Measurements from ENCODE around the gene ADNP2.

ADNP2 gene

GRCh38 chr18:80166725-80167124, 57.7 kb downstream of the ADNP2 start:
- Histone ChIP-seq H3K4me3 (replicated peaks; ENCODE audit: insufficient read depth, low read length) (no peak overlapping the region), H3K27me3 (ENCODE audit: insufficient read depth, poor library complexity, severe bottlenecking) (no peaks in the 10 kb centered on the region), H3K27ac (replicated peaks) (no peak overlapping the region)
- no peak for DNase-seq (ENCODE audit: low read depth in 1 of 2, low spot score in 1 of 2)
- TF ChIP-seq, protein P1, sequence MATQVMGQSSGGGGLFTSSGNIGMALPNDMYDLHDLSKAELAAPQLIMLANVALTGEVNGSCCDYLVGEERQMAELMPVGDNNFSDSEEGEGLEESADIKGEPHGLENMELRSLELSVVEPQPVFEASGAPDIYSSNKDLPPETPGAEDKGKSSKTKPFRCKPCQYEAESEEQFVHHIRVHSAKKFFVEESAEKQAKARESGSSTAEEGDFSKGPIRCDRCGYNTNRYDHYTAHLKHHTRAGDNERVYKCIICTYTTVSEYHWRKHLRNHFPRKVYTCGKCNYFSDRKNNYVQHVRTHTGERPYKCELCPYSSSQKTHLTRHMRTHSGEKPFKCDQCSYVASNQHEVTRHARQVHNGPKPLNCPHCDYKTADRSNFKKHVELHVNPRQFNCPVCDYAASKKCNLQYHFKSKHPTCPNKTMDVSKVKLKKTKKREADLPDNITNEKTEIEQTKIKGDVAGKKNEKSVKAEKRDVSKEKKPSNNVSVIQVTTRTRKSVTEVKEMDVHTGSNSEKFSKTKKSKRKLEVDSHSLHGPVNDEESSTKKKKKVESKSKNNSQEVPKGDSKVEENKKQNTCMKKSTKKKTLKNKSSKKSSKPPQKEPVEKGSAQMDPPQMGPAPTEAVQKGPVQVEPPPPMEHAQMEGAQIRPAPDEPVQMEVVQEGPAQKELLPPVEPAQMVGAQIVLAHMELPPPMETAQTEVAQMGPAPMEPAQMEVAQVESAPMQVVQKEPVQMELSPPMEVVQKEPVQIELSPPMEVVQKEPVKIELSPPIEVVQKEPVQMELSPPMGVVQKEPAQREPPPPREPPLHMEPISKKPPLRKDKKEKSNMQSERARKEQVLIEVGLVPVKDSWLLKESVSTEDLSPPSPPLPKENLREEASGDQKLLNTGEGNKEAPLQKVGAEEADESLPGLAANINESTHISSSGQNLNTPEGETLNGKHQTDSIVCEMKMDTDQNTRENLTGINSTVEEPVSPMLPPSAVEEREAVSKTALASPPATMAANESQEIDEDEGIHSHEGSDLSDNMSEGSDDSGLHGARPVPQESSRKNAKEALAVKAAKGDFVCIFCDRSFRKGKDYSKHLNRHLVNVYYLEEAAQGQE (IDR thresholded peaks at IDR 0.05; ENCODE audit: insufficient replicate concordance, low read depth): no peak
- no peak for TF ChIP-seq SPI1 (IDR thresholded peaks at IDR 0.05; ENCODE audit: borderline replicate concordance, low read depth)
- TF ChIP-seq GABPA (IDR thresholded peaks at IDR 0.05; ENCODE audit: low read depth): no peak
- no peak for TF ChIP-seq CTCF (IDR thresholded peaks at IDR 0.05; ENCODE audit: insufficient read depth, low read length)

GRCh38 chr18:80167331-80167730, 58.3 kb downstream of the ADNP2 start:
- Histone ChIP-seq H3K27ac (replicated peaks) (no peak overlapping the region), H3K27me3 (ENCODE audit: insufficient read depth, poor library complexity, severe bottlenecking) (peaks cover 3% of the 10 kb centered on the region), H3K4me3 (replicated peaks; ENCODE audit: insufficient read depth, low read length) (no peak overlapping the region)
- DNase-seq (ENCODE audit: low read depth in 1 of 2, low spot score in 1 of 2): no peak
- TF ChIP-seq GABPA (IDR thresholded peaks at IDR 0.05; ENCODE audit: low read depth): no peak
- TF ChIP-seq SPI1 (IDR thresholded peaks at IDR 0.05; ENCODE audit: borderline replicate concordance, low read depth): no peak
- TF ChIP-seq, protein P1 (IDR thresholded peaks at IDR 0.05; ENCODE audit: insufficient replicate concordance, low read depth): no peak
- TF ChIP-seq CTCF (IDR thresholded peaks at IDR 0.05; ENCODE audit: insufficient read depth, low read length): no peak
- TF ChIP-seq POLR2AphosphoS5 (IDR thresholded peaks at IDR 0.05; ENCODE audit: low read depth): no peak

GRCh38 chr18:80167931-80168330, 58.9 kb downstream of the ADNP2 start:
- TF ChIP-seq POLR2AphosphoS5 (IDR thresholded peaks at IDR 0.05; ENCODE audit: low read depth) (no peak), GABPA (IDR thresholded peaks at IDR 0.05; ENCODE audit: low read depth) (no peak), SPI1 (IDR thresholded peaks at IDR 0.05; ENCODE audit: borderline replicate concordance, low read depth) (no peak), CTCF (IDR thresholded peaks at IDR 0.05; ENCODE audit: insufficient read depth, low read length) (no peak)
- TF ChIP-seq, protein P1 (IDR thresholded peaks at IDR 0.05; ENCODE audit: insufficient replicate concordance, low read depth): no peak
- H3K4me3 ChIP-seq (replicated peaks; ENCODE audit: insufficient read depth, low read length): no peak overlapping the region
- H3K27me3 ChIP-seq (ENCODE audit: insufficient read depth, poor library complexity, severe bottlenecking): peaks cover 3% of the 10 kb centered on the region
- no peak for DNase-seq (ENCODE audit: low read depth in 1 of 2, low spot score in 1 of 2)
- no peak overlapping the region for H3K27ac ChIP-seq (replicated peaks)
